Measurements from ENCODE around the gene FMR1. TPM values are rescaled to one million over a fixed set of nuclear protein-coding genes. Genes with fewer than 3 reads are reported as not detected.

The FMR1 gene
- total RNA-seq, 1 donor from 2014 or later, result 45.4 TPM

DNA sequence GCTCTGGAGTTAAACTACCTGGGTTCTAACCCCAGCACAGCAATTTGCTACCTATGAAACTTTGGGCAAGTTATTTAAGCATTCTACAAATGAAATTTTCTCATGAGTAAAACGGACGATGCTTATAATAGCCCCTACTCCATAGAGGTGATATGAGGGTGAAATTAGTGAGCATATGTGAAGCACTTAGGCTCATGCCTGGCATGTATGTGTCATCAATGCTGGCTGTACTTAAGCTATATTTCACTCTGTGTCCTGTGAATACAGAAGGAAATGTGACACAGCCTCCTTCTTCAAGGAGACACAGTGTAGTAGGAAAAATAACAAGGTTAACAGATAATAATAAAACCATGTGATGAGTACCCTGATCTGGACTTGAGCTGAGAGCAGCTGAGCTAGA, 49.0 kb downstream of the FMR1 start:
- Mint-ChIP-seq H3K27me3 (ENCODE audit: unreplicated experiment) (no peaks in the 10 kb centered on the region), H3K4me3 (ENCODE audit: unreplicated experiment) (no peak overlapping the region), H3K36me3 (ENCODE audit: unreplicated experiment) (no peaks in the 10 kb centered on the region), H3K4me1 (ENCODE audit: low read depth, unreplicated experiment) (no peaks in the 10 kb centered on the region), H3K9me3 (ENCODE audit: unreplicated experiment) (no peaks in the 10 kb centered on the region), H3K27ac (ENCODE audit: unreplicated experiment) (no peak overlapping the region)
- no peak for DNase-seq
- TF ChIP-seq, protein P1, sequence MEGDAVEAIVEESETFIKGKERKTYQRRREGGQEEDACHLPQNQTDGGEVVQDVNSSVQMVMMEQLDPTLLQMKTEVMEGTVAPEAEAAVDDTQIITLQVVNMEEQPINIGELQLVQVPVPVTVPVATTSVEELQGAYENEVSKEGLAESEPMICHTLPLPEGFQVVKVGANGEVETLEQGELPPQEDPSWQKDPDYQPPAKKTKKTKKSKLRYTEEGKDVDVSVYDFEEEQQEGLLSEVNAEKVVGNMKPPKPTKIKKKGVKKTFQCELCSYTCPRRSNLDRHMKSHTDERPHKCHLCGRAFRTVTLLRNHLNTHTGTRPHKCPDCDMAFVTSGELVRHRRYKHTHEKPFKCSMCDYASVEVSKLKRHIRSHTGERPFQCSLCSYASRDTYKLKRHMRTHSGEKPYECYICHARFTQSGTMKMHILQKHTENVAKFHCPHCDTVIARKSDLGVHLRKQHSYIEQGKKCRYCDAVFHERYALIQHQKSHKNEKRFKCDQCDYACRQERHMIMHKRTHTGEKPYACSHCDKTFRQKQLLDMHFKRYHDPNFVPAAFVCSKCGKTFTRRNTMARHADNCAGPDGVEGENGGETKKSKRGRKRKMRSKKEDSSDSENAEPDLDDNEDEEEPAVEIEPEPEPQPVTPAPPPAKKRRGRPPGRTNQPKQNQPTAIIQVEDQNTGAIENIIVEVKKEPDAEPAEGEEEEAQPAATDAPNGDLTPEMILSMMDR (IDR thresholded peaks at IDR 0.05; ENCODE audit: partially characterized antibody, unreplicated experiment), result no peak

- TF ChIP-seq, protein P1 (IDR thresholded peaks at IDR 0.05; ENCODE audit: partially characterized antibody, unreplicated experiment), result no peak
- no peak overlapping the region for H3K4me3 Mint-ChIP-seq (ENCODE audit: unreplicated experiment)
- no peaks in the 10 kb centered on the region for H3K36me3 Mint-ChIP-seq (ENCODE audit: unreplicated experiment)
These were observed 50.8 kb downstream of the FMR1 start for GRCh38 chrX:147962476-147962875.

GRCh38 chrX:147978931-147979330, 67.2 kb downstream of the FMR1 start:
- TF ChIP-seq, protein P1 (IDR thresholded peaks at IDR 0.05; ENCODE audit: partially characterized antibody, unreplicated experiment), result no peak
- no peak for DNase-seq
- no peaks in the 10 kb centered on the region for H3K27me3 Mint-ChIP-seq (ENCODE audit: unreplicated experiment)
- H3K4me3 Mint-ChIP-seq (ENCODE audit: unreplicated experiment), result no peak overlapping the region
- H3K27ac Mint-ChIP-seq (ENCODE audit: unreplicated experiment), result no peak overlapping the region
- H3K36me3 Mint-ChIP-seq (ENCODE audit: unreplicated experiment), result no peaks in the 10 kb centered on the region
- H3K9me3 Mint-ChIP-seq (ENCODE audit: unreplicated experiment), result no peaks in the 10 kb centered on the region
- H3K4me1 Mint-ChIP-seq (ENCODE audit: low read depth, unreplicated experiment), result no peaks in the 10 kb centered on the region

More at GRCh38 chrX:147962476-147962875, 50.8 kb downstream of the FMR1 start:
- DNase-seq, result no peak
- no peaks in the 10 kb centered on the region for H3K9me3 Mint-ChIP-seq (ENCODE audit: unreplicated experiment)
- H3K27ac Mint-ChIP-seq (ENCODE audit: unreplicated experiment), result no peak overlapping the region
- H3K27me3 Mint-ChIP-seq (ENCODE audit: unreplicated experiment), result no peaks in the 10 kb centered on the region
- no peaks in the 10 kb centered on the region for H3K4me1 Mint-ChIP-seq (ENCODE audit: low read depth, unreplicated experiment)

DNA sequence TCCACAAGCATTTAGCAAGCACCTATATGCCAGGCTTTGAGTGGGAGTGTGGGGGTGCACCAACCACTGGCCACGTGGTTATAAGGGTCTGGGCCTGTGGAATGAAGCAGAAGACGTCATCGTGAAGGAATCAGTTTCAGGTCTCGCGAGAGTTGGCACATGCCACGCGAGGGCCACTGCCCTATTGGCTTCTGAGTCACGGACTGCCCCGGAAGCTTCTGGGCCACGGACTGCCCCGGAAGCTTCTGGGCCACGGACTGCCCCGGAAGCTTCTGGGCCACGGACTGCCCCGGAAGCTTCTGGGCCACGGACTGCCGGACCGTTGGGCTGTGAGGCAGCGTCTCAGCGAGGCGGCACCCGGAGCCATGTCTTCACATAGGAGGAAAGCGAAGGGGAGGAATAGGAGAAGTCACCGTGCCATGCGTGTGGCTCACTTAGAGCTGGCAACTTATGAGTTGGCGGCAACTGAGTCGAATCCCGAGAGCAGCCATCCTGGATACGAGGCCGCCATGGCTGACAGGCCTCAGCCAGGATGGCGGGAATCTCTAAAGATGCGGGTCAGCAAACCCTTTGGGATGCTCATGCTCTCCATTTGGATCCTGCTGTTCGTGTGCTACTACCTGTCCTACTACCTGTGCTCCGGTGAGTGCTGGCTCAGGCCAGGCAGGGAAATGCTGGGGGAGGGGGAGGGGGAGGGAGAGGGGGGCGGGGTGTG, 69.5 kb downstream of the FMR1 start, which contains the start of gene FMR1NB:
Gene FMR1NB, plus strand, starts transcription at position 300 of the 715 bp plus-strand sequence. Its CDS starts 66 bp downstream, at position 366.
- Mint-ChIP-seq H3K27me3 (ENCODE audit: unreplicated experiment) (no peaks in the 10 kb centered on the region), H3K4me3 (ENCODE audit: unreplicated experiment) (no peak within 1 kb of the TSS), H3K4me1 (ENCODE audit: low read depth, unreplicated experiment) (no peaks in the 10 kb centered on the region), H3K27ac (ENCODE audit: unreplicated experiment) (no peak within 1 kb of the TSS), H3K36me3 (ENCODE audit: unreplicated experiment) (no peaks in the 10 kb centered on the region), H3K9me3 (ENCODE audit: unreplicated experiment) (no peaks in the 10 kb centered on the region)
- TF ChIP-seq, protein P1 (IDR thresholded peaks at IDR 0.05; ENCODE audit: partially characterized antibody, unreplicated experiment), result no peak
- DNase-seq, result no peak

Other genes starting within 250 kb of the FMR1 start
- gene FMR1NB, start 69.4 kb downstream of the FMR1 start, total RNA-seq (ENCODE audit: unreplicated experiment), result not detected

Data from glutamatergic neuron (in vitro differentiated cells).